SK-N-SH treated with all-trans-retinoic acid at 6 μM for 48 hours (cell line): ENCODE data around the gene DNAJC6.

Experiments
- ATAC-seq: fragments of 200-7000 bp; cut with Tn5 transposase; 3 replicates; pipeline ENCODE4 v1.9.1; 2020; ENCODE audit warnings: mild to moderate bottlenecking, moderate library complexity
- ARNTL ChIP-seq: fragments of 450-650 bp; formaldehyde crosslinking; IDR thresholded peaks from 2 replicates; pipeline ENCODE4 v1.5.0; 2020; ENCODE audit warnings: low read depth, mild to moderate bottlenecking, moderate library complexity, borderline replicate concordance
- CSDC2 ChIP-seq: fragments of 250-450 bp; sonication (Bioruptor Pico); IDR thresholded peaks from 2 replicates; pipeline ENCODE4 v1.5.0; 2020; ENCODE audit warnings: mild to moderate bottlenecking, moderate library complexity
- ESRRG ChIP-seq: fragments of 250-450 bp; sonication (Bioruptor Pico); IDR thresholded peaks from 2 replicates; pipeline ENCODE4 v1.6.1; 2021; ENCODE audit warnings: mild to moderate bottlenecking
- GLIS3 ChIP-seq: fragments of 250-450 bp; sonication (Bioruptor Pico); IDR thresholded peaks from 2 replicates; pipeline ENCODE4 v1.5.0; 2020; ENCODE audit warnings: mild to moderate bottlenecking, moderate library complexity
- ISL1 ChIP-seq: fragments of 250-450 bp; sonication (Bioruptor Pico); IDR thresholded peaks from 2 replicates; pipeline ENCODE4 v2.1.2; 2022; ENCODE audit warnings: mild to moderate bottlenecking, moderate library complexity
- OSR1 ChIP-seq: fragments of 250-450 bp; sonication (Bioruptor Pico); IDR thresholded peaks from 2 replicates; pipeline ENCODE4 v1.8.0; 2022; ENCODE audit warnings: moderate library complexity, mild to moderate bottlenecking, inconsistent platforms
- PPARA ChIP-seq: fragments of 250-450 bp; sonication (Bioruptor Pico); IDR thresholded peaks from 2 replicates; pipeline ENCODE4 v1.5.0; 2020; ENCODE audit warnings: mild to moderate bottlenecking, borderline replicate concordance
- RARB ChIP-seq: fragments of 250-450 bp; sonication (Bioruptor Pico); IDR thresholded peaks from 2 replicates; pipeline ENCODE4 v1.8.0; 2021; ENCODE audit warnings: mild to moderate bottlenecking, moderate library complexity
- SNAI2 ChIP-seq: fragments of 250-450 bp; sonication (Bioruptor Pico); IDR thresholded peaks from 2 replicates; pipeline ENCODE4 v1.5.0; 2020; ENCODE audit warnings: mild to moderate bottlenecking, moderate library complexity
- TCF4 ChIP-seq: fragments of 250-450 bp; sonication (Bioruptor Pico); IDR thresholded peaks from 2 replicates; pipeline ENCODE4 v1.8.0; 2021; ENCODE audit warnings: mild to moderate bottlenecking, moderate library complexity, borderline replicate concordance
- TSHZ2 ChIP-seq: fragments of 250-450 bp; sonication (Bioruptor Pico); IDR thresholded peaks from 2 replicates; pipeline ENCODE4 v1.5.0; 2020; ENCODE audit warnings: mild to moderate bottlenecking, moderate library complexity
- ZC3H10 ChIP-seq: fragments of 250-450 bp; sonication (Bioruptor Pico); IDR thresholded peaks from 2 replicates; pipeline ENCODE4 v1.5.1; 2021; ENCODE audit warnings: mild to moderate bottlenecking, moderate library complexity
- ZFP3 ChIP-seq: fragments of 250-450 bp; sonication (Bioruptor Pico); IDR thresholded peaks from 2 replicates; pipeline ENCODE4 v1.5.0; 2020; ENCODE audit warnings: mild to moderate bottlenecking, moderate library complexity
- ZFP30 ChIP-seq: fragments of 450-650 bp; formaldehyde crosslinking; IDR thresholded peaks from 2 replicates; pipeline ENCODE4 v1.5.0; 2022; ENCODE audit warnings: mild to moderate bottlenecking, moderate library complexity
- ZNF565 ChIP-seq: fragments of 450-650 bp; formaldehyde crosslinking; conservative IDR thresholded peaks from 2 replicates; pipeline ENCODE4 v1.5.0; 2020; ENCODE audit warnings: low read depth, mild to moderate bottlenecking, moderate library complexity
- ZNF70 ChIP-seq: fragments of 450-650 bp; formaldehyde crosslinking; IDR thresholded peaks from 2 replicates; pipeline ENCODE4 v1.5.0; 2020; ENCODE audit warnings: mild to moderate bottlenecking, moderate library complexity
- ZNF8 ChIP-seq: fragments of 450-650 bp; formaldehyde crosslinking; IDR thresholded peaks from 2 replicates; pipeline ENCODE4 v1.5.0; 2020; ENCODE audit warnings: mild to moderate bottlenecking, moderate library complexity
- TF ChIP-seq, protein P1 (sequence below): fragments of 250-450 bp; sonication (Bioruptor Pico); IDR thresholded peaks from 2 replicates; pipeline ENCODE4 v1.5.1; 2020; ENCODE audit warnings: low read depth, mild to moderate bottlenecking, moderate library complexity
- TF ChIP-seq, protein P2 (sequence below): fragments of 250-450 bp; sonication (Bioruptor Pico); IDR thresholded peaks from 2 replicates; pipeline ENCODE4 v1.8.0; 2021; ENCODE audit warnings: low read depth, mild to moderate bottlenecking, moderate library complexity, borderline replicate concordance
- TF ChIP-seq, protein P3 (sequence below): fragments of 250-450 bp; sonication (Bioruptor Pico); IDR thresholded peaks from 2 replicates; pipeline ENCODE4 v1.8.0; 2020; ENCODE audit warnings: mild to moderate bottlenecking, moderate library complexity, borderline replicate concordance

Gene DNAJC6

DNA sequence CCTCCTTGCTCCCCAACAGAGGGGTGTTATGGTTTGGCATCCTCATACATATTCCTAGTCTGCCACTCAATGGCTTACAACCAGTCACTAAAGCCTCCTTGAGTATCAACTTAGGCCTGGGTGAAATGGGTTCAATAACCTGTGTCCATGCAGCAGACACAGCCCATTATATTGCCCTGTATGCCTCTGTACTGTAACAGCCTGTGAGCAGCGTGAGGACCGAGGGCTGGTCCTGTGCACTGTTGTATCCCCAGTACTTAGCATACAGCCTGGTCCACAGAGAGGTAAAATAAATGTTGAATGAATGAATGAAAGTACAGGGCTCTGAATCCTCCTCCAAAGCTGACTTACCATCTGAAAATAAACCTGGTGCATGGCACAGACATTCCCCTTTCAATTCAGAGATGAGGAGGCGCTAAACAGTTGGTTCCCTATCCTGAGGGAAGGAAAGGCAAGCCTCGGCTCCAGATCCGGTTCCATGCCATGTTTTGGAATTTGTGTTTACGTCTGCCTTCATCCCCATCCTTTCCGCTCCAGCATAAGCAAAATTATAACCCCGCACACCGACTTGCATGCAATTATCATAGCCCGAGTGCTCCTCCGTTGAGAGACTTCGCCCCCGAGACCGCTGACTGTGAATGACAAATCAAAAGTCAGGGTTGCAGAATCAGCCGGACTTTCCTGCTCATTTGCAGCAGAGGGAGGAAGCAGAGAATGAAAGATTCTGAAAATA, 45.0 kb upstream of the DNAJC6 start:
- TF ChIP-seq ZNF8 (CRISPR knock-in tag) (no peak), ZFP30 (CRISPR knock-in tag) (no peak), ZNF70 (no peak), RARB (CRISPR knock-in tag) (no peak), SNAI2 (CRISPR knock-in tag) (no peak), GLIS3 (no peak), TSHZ2 (no peak), TCF4 (no peak)
- TF ChIP-seq, protein P1, sequence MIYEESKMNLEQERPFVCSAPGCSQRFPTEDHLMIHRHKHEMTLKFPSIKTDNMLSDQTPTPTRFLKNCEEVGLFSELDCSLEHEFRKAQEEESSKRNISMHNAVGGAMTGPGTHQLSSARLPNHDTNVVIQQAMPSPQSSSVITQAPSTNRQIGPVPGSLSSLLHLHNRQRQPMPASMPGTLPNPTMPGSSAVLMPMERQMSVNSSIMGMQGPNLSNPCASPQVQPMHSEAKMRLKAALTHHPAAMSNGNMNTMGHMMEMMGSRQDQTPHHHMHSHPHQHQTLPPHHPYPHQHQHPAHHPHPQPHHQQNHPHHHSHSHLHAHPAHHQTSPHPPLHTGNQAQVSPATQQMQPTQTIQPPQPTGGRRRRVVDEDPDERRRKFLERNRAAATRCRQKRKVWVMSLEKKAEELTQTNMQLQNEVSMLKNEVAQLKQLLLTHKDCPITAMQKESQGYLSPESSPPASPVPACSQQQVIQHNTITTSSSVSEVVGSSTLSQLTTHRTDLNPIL, result no peak
- TF ChIP-seq, all 23 proteins: peak for 0
- peak; percentile 75 for ATAC-seq

DNA sequence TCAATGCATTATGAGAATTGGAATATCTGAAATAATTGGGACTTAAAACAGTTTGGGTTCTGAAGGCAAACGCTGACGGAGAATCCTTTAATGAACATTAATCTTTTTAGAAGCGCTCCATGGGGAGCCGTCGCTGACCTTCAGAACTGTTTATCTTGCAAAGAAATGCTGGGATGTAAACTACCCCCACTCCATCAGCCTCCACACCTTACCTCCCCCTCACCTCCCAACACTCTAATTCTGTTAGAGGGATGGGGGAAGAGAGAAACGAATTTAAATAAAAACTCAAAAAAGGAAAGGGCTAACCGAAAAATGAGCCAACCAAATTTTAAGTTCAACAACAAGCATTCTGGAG, 44.1 kb upstream of the DNAJC6 start:
- peak; percentile 13 for ATAC-seq

DNA sequence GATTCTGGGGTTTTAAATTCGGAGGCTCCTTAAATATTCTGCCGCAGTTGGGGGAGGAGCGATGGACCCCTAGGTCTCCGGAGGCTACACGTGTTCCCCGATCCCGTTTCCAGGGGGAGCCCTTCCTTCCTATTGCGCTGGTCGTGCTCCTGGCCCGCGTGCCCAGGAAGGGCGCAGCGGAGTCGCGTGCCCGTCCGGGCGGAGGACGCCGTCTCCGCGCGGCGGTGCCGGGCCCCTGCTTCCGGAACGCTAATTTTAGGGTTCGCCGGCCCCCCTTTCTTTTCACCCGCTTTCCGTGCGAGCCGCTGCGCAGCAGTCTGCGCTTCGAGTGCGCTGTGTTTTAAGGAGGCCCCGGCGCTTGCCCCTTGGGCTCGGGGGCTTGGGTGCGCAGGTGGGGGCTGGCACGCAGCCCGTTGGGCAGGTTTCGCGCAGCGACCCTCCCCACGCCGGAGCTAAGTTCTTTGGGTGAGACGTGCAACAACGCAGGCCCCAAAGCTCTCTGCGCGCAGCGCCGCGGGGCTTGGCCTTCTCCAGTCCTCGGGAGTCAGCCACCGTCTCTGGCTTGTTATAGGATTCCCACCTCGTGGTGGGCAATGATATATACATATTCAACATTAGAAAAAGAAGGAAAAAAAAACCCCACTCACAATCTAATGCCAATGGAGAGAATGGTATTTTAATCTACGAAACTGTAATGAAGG, 43.5 kb upstream of the DNAJC6 start:
- no peak for TF ChIP-seq ZFP30 (CRISPR knock-in tag)
- TF ChIP-seq PPARA (CRISPR knock-in tag), result no peak
- 0 out of 2 replicates have a peak, but pooled peaks have one; percentile 18 for TF ChIP-seq TSHZ2
- TF ChIP-seq, protein P2, sequence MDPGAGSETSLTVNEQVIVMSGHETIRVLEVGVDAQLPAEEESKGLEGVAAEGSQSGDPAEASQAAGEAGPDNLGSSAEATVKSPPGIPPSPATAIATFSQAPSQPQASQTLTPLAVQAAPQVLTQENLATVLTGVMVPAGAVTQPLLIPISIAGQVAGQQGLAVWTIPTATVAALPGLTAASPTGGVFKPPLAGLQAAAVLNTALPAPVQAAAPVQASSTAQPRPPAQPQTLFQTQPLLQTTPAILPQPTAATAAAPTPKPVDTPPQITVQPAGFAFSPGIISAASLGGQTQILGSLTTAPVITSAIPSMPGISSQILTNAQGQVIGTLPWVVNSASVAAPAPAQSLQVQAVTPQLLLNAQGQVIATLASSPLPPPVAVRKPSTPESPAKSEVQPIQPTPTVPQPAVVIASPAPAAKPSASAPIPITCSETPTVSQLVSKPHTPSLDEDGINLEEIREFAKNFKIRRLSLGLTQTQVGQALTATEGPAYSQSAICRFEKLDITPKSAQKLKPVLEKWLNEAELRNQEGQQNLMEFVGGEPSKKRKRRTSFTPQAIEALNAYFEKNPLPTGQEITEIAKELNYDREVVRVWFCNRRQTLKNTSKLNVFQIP (CRISPR knock-in tag), result no peak
- no peak for TF ChIP-seq GLIS3
- peak; percentile 90 for ATAC-seq

More for the DNA sequence above, 44.1 kb upstream of the DNAJC6 start:
- TF ChIP-seq ZC3H10 (CRISPR knock-in tag), result no peak
- no peak for TF ChIP-seq TSHZ2
- TF ChIP-seq ESRRG (CRISPR knock-in tag), result no peak
- no peak for TF ChIP-seq ARNTL (CRISPR knock-in tag)
- no peak for TF ChIP-seq RARB (CRISPR knock-in tag)
- no peak for TF ChIP-seq ZNF565
- TF ChIP-seq ZFP3 (CRISPR knock-in tag), result no peak
- TF ChIP-seq, protein P3, sequence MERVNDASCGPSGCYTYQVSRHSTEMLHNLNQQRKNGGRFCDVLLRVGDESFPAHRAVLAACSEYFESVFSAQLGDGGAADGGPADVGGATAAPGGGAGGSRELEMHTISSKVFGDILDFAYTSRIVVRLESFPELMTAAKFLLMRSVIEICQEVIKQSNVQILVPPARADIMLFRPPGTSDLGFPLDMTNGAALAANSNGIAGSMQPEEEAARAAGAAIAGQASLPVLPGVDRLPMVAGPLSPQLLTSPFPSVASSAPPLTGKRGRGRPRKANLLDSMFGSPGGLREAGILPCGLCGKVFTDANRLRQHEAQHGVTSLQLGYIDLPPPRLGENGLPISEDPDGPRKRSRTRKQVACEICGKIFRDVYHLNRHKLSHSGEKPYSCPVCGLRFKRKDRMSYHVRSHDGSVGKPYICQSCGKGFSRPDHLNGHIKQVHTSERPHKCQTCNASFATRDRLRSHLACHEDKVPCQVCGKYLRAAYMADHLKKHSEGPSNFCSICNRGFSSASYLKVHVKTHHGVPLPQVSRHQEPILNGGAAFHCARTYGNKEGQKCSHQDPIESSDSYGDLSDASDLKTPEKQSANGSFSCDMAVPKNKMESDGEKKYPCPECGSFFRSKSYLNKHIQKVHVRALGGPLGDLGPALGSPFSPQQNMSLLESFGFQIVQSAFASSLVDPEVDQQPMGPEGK (CRISPR knock-in tag), result no peak
- TF ChIP-seq PPARA (CRISPR knock-in tag), result no peak
- no peak for TF ChIP-seq GLIS3
- TF ChIP-seq SNAI2 (CRISPR knock-in tag), result no peak
- no peak for TF ChIP-seq CSDC2 (CRISPR knock-in tag)
- no peak for TF ChIP-seq ISL1
- TF ChIP-seq OSR1, result no peak
- TF ChIP-seq ZFP30 (CRISPR knock-in tag), result no peak
- TF ChIP-seq ZNF70, result no peak
